ENCODE measurements around the gene CCNYL1. TPM values are rescaled to one million over a fixed set of nuclear protein-coding genes. Genes with fewer than 3 reads are reported as not detected.
A peak's percentile ranks its signal among the peaks of the same experiment; 100 is the strongest.

Gene CCNYL1
- total RNA-seq, 1 donor = 24.6 TPM

- no peak for DNase-seq (ENCODE audit: low read depth)
- H3K4me3 ChIP-seq (ENCODE audit: low read depth, low read length) = no peak overlapping the region
- TF ChIP-seq CTCF (IDR thresholded peaks at IDR 0.05; ENCODE audit: insufficient read depth, low read length) = no peak
These were observed 76.4 kb downstream of the CCNYL1 start for GRCh38 chr2:207787800-207788199.

- DNase-seq (ENCODE audit: low read depth) = no peak
- TF ChIP-seq CTCF (IDR thresholded peaks at IDR 0.05; ENCODE audit: insufficient read depth, low read length) = no peak
- no peak overlapping the region for H3K4me3 ChIP-seq (ENCODE audit: low read depth, low read length)
These were observed 79.5 kb downstream of the CCNYL1 start for GRCh38 chr2:207790898-207791297.

- DNase-seq (ENCODE audit: low read depth) = no peak
- TF ChIP-seq CTCF (IDR thresholded peaks at IDR 0.05; ENCODE audit: insufficient read depth, low read length) = no peak
These were observed 80.3 kb downstream of the CCNYL1 start for GRCh38 chr2:207791579-207792243.

GRCh38 chr2:207792244-207792785 lies 80.9 kb downstream of the CCNYL1 start:
- no peak overlapping the region for H3K4me3 ChIP-seq (ENCODE audit: low read depth, low read length)
- no peak for TF ChIP-seq CTCF (IDR thresholded peaks at IDR 0.05; ENCODE audit: insufficient read depth, low read length)
- peak; percentile 68 for DNase-seq (ENCODE audit: low read depth)

More at GRCh38 chr2:207791579-207792243, 80.3 kb downstream of the CCNYL1 start:
- H3K4me3 ChIP-seq (ENCODE audit: low read depth, low read length) = no peak overlapping the region

GRCh38 chr2:207796585-207797350 lies 85.3 kb downstream of the CCNYL1 start:
- TF ChIP-seq CTCF (IDR thresholded peaks at IDR 0.05; ENCODE audit: insufficient read depth, low read length) = no peak

GRCh38 chr2:207801259-207801658 lies 89.8 kb downstream of the CCNYL1 start:
- no peak for TF ChIP-seq CTCF (IDR thresholded peaks at IDR 0.05; ENCODE audit: insufficient read depth, low read length)
- no peak overlapping the region for H3K4me3 ChIP-seq (ENCODE audit: low read depth, low read length)
- no peak for DNase-seq (ENCODE audit: low read depth)

More at GRCh38 chr2:207796585-207797350, 85.3 kb downstream of the CCNYL1 start:
- H3K4me3 ChIP-seq (ENCODE audit: low read depth, low read length) = no peak overlapping the region
- DNase-seq (ENCODE audit: low read depth) = peak; percentile 33

All from fibroblast of the aortic adventitia (primary cell).